Panc1 (cell line): ENCODE results near the gene CDKN1C.

ENCODE experiments used
- POLR2AphosphoS5 ChIP-seq: IDR thresholded peaks from 2 replicates; pipeline ENCODE4 v1.6.1; 2012; ENCODE audit warnings: mild to moderate bottlenecking, low read depth, low read length, moderate library complexity
- SIN3A ChIP-seq: IDR thresholded peaks from 2 replicates; pipeline ENCODE4 v1.6.1; 2012; ENCODE audit warnings: low read depth, mild to moderate bottlenecking, low read length, moderate library complexity, borderline replicate concordance; ENCODE audit not compliant: insufficient read depth
- TCF7L2 ChIP-seq: IDR thresholded peaks from 2 replicates; pipeline ENCODE4 v1.6.1; 2011; ENCODE audit warnings: mild to moderate bottlenecking, low read depth, low read length, inconsistent platforms
- TF ChIP-seq, protein P1 (sequence below): fragments of 450-650 bp; IDR thresholded peaks from 2 replicates; pipeline ENCODE4 v1.5.1; 2017; ENCODE audit warnings: mild to moderate bottlenecking

- TF ChIP-seq, protein P1, sequence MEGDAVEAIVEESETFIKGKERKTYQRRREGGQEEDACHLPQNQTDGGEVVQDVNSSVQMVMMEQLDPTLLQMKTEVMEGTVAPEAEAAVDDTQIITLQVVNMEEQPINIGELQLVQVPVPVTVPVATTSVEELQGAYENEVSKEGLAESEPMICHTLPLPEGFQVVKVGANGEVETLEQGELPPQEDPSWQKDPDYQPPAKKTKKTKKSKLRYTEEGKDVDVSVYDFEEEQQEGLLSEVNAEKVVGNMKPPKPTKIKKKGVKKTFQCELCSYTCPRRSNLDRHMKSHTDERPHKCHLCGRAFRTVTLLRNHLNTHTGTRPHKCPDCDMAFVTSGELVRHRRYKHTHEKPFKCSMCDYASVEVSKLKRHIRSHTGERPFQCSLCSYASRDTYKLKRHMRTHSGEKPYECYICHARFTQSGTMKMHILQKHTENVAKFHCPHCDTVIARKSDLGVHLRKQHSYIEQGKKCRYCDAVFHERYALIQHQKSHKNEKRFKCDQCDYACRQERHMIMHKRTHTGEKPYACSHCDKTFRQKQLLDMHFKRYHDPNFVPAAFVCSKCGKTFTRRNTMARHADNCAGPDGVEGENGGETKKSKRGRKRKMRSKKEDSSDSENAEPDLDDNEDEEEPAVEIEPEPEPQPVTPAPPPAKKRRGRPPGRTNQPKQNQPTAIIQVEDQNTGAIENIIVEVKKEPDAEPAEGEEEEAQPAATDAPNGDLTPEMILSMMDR = no peak
- no peak for TF ChIP-seq SIN3A
- no peak for TF ChIP-seq POLR2AphosphoS5
- no peak for TF ChIP-seq TCF7L2
Observed at GRCh38 chr11:2922655-2923054, 37.1 kb upstream of the CDKN1C start.
